Activated CD4-positive, alpha-beta T cell treated with anti-CD3 and anti-CD28 coated beads for 24 hours (primary cell): Measurements from ENCODE around the gene MRPS18A.

Experiments used
- DNase-seq, 2 donors: peaks; one replicate each; pipeline ENCODE4 v3.0.0-alpha.2; 2020; ENCODE audit warnings: low read depth in 2 of 2

Gene MRPS18A

DNA sequence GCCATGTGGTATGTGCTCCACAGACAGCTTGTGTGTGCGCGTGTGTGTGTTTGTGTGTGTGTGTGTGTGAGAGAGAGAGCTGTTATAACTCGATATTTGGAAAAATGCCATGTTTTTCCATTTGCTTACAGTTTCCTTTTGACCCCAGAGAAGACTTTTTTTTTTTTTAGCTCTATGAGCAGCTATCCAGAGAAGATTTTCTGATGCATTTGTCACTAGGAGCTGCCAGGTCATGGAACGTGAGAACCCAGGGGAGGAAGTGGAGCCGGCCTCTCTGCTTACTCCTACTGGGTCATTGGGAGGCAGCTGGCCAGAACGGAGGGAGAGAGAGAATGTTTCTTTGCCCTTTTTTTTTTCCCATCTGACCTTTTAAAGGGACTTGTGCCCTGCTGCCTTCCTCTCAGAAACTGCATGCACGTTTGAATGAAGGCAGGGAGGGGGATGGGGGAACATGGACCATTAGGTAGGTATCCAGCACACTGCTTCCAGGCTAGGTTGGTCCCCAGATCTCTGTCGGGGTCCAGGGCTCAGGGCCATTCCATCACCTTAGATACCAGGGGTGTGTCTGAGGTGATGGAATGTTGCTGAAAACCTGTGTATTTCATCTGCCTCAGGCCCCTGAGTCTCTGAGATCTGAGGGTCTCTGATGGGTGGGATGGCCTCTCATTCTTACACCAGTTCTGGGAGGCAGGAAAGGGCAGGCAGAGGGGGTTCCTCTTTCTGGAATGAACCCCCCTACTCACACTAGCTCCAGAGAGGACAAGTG is 11.2 kb upstream of the MRPS18A start:
- no peak for DNase-seq

DNA sequence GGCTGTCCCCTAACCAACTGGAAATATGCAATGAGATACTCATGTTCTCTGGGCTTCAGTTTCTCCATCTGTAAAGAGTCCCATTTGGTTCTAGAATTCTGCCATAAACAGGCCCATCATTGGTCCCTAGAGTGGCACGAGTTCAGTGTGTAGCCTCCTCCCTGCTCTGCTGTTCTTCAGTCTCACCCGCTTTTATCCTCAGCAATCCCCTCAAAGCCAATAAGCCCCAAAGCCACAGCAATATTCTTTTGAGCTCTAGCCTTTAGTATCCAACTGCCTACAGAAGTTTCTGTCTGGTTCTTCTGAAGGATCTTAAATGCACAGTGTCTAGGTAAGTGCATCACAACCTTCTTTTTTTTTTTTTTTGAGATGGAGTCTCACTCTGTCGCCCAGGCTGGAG is 9.8 kb upstream of the MRPS18A start:
- DNase-seq, result no peak

DNA sequence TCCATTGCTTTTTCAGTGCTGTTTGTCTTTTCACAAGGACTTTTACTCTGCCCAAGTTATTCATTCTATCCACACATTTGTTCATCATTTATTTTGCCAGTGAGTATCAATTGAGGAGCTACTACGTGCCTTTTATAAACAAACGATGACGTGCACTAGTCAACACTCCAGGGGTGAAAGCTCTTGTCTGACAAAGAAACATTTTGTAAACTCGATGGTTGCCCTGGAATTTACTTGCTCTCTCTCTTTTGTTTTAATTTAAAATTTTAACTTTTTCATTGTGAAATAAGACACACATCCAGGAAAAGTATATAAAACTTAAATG is 8.3 kb upstream of the MRPS18A start:
- DNase-seq, result no peak

- DNase-seq, result no peak
Measured at GRCh38 chr6:43695215-43695966, 7.8 kb upstream of the MRPS18A start.

GRCh38 chr6:43689421-43689820 is 1.8 kb upstream of the MRPS18A start:
- no peak for DNase-seq

DNA sequence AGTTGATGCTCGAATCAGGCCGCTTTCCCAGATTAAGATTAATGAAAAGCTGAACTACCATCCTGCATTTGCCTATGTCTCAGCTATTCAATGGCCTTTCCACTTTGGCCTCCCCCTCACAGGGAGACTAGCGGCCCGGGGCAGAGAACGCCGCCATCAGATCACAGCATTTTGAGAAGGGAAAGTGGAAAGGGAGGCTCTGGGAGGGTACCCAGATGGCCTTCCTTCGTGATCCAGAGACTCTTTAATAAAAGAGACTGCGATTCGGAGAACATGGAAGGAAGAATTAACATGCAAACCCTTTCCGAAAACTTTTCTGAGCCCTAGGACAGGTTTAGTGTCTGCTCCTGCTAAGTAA is 533 bp downstream of the MRPS18A start:
- no peak for DNase-seq

DNA sequence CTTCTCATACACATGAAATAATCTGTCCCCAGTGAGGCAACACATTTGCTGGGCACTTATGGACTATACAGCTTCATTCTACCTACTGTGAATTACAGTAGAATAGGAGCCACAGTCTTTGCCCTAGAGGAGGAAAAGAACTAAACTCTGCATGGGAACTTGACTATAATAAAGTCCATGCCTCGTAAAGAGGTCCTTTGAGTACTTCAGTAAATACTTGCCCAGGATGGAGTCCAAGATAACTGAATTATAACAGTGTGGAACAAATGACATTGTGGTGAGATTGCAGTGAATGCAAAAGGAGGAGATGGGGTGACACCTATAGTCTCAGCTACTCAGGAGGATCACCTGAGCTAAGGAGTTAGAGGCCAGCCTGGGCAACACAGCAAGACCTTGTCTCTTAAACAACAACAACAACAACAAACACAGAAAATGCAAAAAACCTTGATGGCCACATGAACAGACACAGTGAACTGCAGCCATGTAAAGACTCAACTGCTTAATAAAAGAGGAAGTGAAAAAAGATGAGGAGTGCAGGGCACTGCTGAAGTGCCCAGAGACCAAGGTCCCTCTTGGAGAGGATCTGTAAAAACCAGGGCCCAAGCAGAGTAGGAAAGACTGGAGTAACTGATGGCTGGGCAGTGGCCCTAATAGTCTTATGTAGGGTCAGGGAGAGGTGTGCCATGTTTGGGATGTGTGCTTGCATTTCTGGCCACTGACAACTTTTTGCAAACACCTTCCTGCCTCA is 3.7 kb downstream of the MRPS18A start:
- no peak for DNase-seq

DNA sequence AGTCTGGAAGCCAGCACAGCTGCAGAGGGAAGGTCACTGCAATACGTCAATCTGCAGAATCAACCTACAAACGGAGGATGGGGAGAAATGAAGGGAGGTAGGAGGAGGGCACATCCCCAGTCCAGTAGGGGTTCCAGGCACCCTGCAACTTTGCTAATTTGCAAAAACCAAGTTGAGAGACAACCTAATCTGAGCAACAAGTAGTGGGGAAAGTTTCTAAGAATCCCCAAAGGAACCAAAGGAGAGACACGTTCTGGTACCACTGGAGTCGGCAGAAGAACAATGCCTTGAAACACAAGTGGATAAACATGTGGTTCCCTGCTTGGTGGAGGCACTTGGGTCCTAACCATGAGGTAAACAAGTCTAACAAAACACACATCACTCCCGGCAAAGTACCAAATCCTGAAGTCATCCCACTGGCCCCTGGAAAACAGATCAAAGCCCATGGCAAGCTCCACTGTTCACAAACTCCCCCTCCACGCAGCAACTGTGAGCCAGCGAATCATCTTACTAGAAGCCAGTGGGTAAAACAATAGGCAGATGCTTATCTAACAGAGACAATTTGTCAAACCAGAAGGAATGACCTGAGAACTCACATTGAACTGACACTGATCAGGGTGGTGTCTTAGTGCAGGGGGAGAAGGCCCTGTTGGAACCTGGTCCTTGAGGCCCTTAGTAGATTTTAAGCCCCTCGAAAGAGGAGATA is 4.7 kb downstream of the MRPS18A start:
- no peak for DNase-seq

DNA sequence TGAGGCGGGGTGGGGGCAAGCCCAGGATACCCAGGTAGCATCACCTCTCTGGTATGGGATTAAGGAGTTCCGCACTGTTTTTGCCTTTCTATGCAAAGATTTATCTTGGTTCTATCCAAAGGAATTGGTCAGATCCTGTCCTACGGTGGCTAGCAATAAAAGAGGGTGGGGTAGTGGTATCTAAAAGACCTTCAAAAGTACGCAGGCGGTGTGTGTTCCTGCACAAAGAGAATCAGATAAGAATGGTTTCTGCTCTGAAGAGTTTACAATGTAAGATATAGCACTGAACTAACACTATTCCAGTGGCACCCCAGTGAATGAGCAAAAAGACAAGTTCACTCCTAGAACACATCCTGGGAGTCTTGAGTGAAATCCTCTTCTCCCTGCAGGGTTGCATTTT is 6.3 kb downstream of the MRPS18A start:
- no peak for DNase-seq

DNA sequence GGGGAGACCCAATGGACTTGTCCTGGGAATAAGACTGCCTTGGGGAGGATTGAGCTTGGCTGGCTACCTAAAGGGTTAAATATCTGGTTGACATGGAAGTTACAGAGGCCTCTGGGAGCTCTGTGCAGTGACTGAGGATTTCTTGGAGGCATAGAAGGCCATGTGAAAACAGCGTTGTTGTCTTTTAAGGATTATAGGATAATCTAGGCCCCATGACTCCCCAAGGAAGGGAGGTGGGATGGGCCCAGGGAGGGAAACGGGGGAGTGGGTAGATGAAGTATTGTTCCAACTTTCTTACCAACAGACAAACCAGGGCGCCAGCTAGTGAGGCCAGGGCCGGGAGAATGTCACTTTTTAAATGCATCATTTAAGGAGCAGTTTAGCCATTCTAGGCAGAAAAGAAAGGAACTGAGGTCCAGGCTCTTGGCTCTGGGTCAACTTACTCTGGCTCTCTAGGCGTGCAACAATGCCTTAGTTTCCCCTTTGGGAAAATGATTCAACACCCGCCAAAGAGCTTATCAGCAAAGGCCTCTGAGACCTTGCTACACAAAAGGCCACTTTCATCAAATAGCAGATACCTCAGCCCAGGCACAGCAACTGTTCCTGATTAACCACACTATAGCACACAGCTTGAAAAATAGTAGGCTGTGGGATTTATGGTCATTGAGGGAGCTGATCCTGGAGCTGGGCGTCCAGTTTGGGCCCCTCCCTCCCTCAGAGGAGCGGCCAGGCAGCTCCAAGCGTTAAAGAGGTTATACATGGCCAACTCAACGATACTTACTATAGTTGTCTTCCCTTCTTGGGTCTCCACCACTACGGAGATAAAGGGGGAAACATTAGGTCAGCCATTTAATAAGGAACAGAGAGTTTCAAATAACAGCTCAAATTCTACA is 7.0 kb downstream of the MRPS18A start:
- DNase-seq, result no peak

- no peak for DNase-seq
Measured at GRCh38 chr6:43679057-43679456, 8.5 kb downstream of the MRPS18A start.

DNA sequence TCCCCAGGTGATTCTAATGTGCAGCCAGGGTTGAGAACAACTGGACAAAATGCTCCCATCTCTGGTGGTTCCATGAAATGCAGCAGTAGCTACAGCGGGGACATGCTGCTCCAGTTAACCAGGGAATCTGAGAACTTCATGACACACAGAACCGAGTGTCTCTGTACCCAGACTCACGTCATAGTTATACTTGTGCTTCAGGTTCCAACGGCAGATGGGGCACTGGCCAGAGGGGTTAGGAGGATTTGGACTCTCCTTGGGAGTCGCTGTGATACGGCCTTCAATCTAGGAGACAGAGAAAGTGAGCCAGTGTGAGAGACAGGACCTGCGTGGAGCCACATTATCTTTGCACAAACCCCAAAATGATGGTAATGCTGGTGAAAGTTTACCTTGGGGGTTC is 9.2 kb downstream of the MRPS18A start:
- no peak for DNase-seq

DNA sequence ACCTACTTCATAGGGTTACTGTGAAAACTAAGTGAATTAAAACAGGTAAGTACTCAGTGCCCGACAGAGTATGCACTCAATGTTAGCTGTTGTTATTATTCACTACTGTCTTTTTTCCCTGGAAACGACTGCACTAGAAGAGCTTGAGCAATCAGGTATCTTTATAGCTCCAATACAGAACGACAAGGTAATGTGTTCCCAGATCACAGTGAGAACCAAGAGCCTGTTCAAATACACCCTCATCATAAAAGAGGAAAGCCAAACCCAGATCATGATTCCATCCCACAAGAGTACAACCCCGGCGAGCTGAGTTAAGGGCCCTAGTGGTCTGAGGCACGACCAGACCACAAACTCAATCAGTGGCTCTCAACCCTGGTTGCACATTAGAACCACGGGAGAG is 9.8 kb downstream of the MRPS18A start:
- DNase-seq, result no peak

GRCh38 chr6:43676962-43677606 is 10.5 kb downstream of the MRPS18A start:
- DNase-seq, result no peak

DNA sequence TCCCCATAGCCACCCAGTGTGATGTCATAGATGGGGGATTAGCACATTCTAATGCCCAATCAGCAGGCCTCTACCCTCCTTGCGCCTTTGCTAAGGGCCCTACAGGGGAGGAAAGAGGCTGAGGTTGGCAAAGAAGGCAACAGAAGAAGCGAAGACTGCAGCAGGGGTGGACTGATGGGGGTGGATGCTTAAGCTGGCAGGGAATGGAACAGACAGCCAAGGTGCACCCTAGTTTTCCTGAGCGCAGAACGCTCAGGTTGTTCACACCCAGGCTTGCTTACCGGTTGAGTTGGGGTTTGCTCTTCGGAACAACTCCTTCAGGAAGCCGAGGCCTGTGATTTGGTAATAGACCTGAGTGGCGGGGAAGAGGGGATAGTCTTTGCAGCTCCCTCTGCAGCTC is 12.7 kb downstream of the MRPS18A start:
- no peak for DNase-seq

DNA sequence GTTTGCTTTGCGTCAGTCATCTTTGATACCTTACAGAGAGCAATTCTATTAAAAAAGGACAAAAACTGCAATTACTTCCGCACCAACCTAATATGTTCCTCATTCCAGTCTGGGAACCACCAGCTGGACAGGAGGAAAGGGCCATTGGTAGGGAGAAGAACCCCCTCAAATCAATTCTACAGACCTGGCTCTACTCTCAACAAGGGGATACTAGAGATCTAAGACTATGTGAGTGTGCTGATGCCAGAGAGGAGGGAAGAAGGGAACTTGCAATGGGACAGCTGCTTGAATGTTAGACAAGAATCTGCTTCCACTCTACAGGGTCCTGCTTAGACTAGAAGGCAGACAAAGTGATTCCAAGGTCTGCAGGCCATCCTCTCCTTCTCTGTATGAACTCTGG is 13.3 kb downstream of the MRPS18A start:
- DNase-seq, result no peak

GRCh38 chr6:43673444-43674084 is 14.0 kb downstream of the MRPS18A start:
- DNase-seq, result no peak

DNA sequence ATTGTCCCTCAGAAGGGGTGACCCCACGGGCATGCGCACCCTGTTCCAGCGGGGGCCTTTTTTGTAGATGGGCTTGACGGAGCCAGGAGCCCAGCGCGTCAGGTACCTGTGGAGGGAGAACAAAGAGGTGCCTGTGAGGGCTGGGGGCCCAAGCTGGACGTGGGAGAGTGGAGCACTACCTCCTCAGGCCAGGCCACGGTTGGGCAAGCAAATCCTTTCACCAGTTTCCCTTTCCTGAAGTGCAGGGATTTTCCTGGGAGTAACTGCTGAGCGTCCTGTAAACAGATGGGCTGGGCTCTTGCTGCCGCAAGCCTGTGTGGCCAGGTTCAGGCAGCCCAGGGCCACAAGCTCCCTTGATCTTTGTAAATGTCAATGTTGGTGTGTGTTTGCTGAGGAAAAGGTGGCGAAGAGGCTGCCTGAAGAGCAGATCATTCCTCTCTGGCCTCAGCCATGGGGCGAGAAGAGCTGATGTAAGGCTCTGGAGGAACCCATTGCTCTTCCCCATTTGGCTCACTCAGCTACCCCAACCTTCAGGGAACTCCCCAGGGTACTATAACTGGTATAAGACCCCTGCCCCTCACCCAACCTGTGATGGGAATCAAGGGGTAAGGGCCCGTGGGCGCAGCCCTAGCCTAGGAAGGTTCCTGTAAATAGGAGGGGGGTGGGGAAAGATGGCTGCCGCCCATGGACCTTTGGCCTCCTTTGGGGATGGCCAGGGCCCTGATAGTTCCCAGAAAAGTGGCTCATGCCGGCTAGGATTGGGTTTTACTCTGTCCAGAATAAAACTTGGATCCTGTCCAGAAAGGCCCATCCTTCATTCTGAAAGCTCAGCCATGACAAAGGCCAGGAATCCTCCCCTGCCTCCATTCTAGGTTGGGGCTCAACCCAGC is 15.5 kb downstream of the MRPS18A start:
- DNase-seq, result no peak
